HepG2 (cell line): Measurements from ENCODE around the gene MMP19. TPM values are rescaled to one million over a fixed set of nuclear protein-coding genes. Genes with fewer than 3 reads are reported as not detected.

Experiments
- AKNA ChIP-seq: sonication (generic); formaldehyde crosslinking; IDR thresholded peaks from 2 replicates; pipeline ENCODE4 v1.4.0; 2020; ENCODE audit warnings: missing genetic modification reagents, borderline replicate concordance
- ATF5 ChIP-seq: sonication (generic); formaldehyde crosslinking; IDR thresholded peaks from 2 replicates; pipeline ENCODE4 v1.4.0; 2020; ENCODE audit warnings: mild to moderate bottlenecking, low read depth, missing genetic modification reagents
- FOSL1 ChIP-seq: sonication (generic); formaldehyde crosslinking; IDR thresholded peaks from 2 replicates; pipeline ENCODE4 v1.9.0; 2021; ENCODE audit warnings: missing genetic modification reagents, borderline replicate concordance
- GATAD1 ChIP-seq: IDR thresholded peaks from 2 replicates; pipeline ENCODE4 v1.6.1; 2016; ENCODE audit warnings: missing genetic modification reagents, missing compliant biosample characterization
- GLI4 ChIP-seq: sonication (generic); formaldehyde crosslinking; IDR thresholded peaks from 2 replicates; pipeline ENCODE4 v1.5.1; 2020; ENCODE audit warnings: missing genetic modification reagents, mild to moderate bottlenecking, moderate library complexity, borderline replicate concordance
- GRHL1 ChIP-seq: sonication (generic); formaldehyde crosslinking; conservative IDR thresholded peaks from 2 replicates; pipeline ENCODE4 v1.8.0; 2022; ENCODE audit warnings: missing genetic modification reagents
- HNRNPL ChIP-seq: fragments of 200-400 bp; formaldehyde crosslinking; IDR thresholded peaks from 2 replicates; pipeline ENCODE4 v1.6.1; 2017; ENCODE audit warnings: mild to moderate bottlenecking, low read depth, low read length
- IRF2 ChIP-seq: IDR thresholded peaks from 2 replicates; pipeline ENCODE4 v1.6.1; 2018; ENCODE audit warnings: missing genetic modification reagents, missing compliant biosample characterization
- KLF15 ChIP-seq: sonication (generic); formaldehyde crosslinking; IDR thresholded peaks from 2 replicates; pipeline ENCODE4 v1.8.1; 2023; ENCODE audit warnings: borderline replicate concordance, mild to moderate bottlenecking, inconsistent platforms, missing genetic modification reagents, mixed read lengths
- KLF6 ChIP-seq: IDR thresholded peaks from 2 replicates; pipeline ENCODE4 v1.8.0; 2016; ENCODE audit warnings: missing biosample characterization, missing genetic modification reagents
- MIXL1 ChIP-seq: IDR thresholded peaks from 2 replicates; pipeline ENCODE4 v1.6.1; 2016
- MLLT10 ChIP-seq: sonication (generic); formaldehyde crosslinking; IDR thresholded peaks from 2 replicates; pipeline ENCODE4 v1.4.0; 2020; ENCODE audit warnings: missing genetic modification reagents
- NFYC ChIP-seq: IDR thresholded peaks from 2 replicates; pipeline ENCODE4 v1.6.1; 2016; ENCODE audit warnings: missing genetic modification reagents, missing compliant biosample characterization
- SATB2 ChIP-seq: sonication (generic); formaldehyde crosslinking; IDR thresholded peaks from 2 replicates; pipeline ENCODE4 v1.5.0; 2020; ENCODE audit warnings: missing genetic modification reagents
- SIX4 ChIP-seq: sonication (generic); formaldehyde crosslinking; IDR thresholded peaks from 2 replicates; pipeline ENCODE4 v1.4.0; 2020; ENCODE audit warnings: missing genetic modification reagents
- TARDBP ChIP-seq: sonication (generic); formaldehyde crosslinking; IDR thresholded peaks from 2 replicates; pipeline ENCODE4 v1.8.0; 2022; ENCODE audit warnings: mild to moderate bottlenecking, missing genetic modification reagents
- ZFP36 ChIP-seq: fragments of 150-350 bp; IDR thresholded peaks from 2 replicates; pipeline ENCODE4 v1.6.1; 2018; ENCODE audit warnings: borderline replicate concordance, low read length, low read depth; ENCODE audit not compliant: partially characterized antibody
- ZFP90 ChIP-seq: sonication (generic); formaldehyde crosslinking; IDR thresholded peaks from 2 replicates; pipeline ENCODE4 v1.8.0; 2022; ENCODE audit warnings: missing genetic modification reagents, mild to moderate bottlenecking, inconsistent platforms, borderline replicate concordance
- ZNF124 ChIP-seq: sonication (generic); formaldehyde crosslinking; IDR thresholded peaks from 2 replicates; pipeline ENCODE4 v1.4.0; 2020; ENCODE audit warnings: missing genetic modification reagents
- ZNF180 ChIP-seq: sonication (generic); formaldehyde crosslinking; IDR thresholded peaks from 2 replicates; pipeline ENCODE4 v1.4.0; 2020; ENCODE audit warnings: low read depth, missing genetic modification reagents, borderline replicate concordance
- ZNF513 ChIP-seq: sonication (generic); formaldehyde crosslinking; conservative IDR thresholded peaks from 2 replicates; pipeline ENCODE4 v1.5.0; 2020; ENCODE audit warnings: missing genetic modification reagents
- ZNF7 ChIP-seq: IDR thresholded peaks from 2 replicates; pipeline ENCODE4 v1.6.1; 2016; ENCODE audit warnings: missing biosample characterization, missing genetic modification reagents
- ZZZ3 ChIP-seq: sonication (generic); formaldehyde crosslinking; IDR thresholded peaks from 2 replicates; pipeline ENCODE4 v1.4.0; 2020; ENCODE audit warnings: missing genetic modification reagents, mild to moderate bottlenecking, borderline replicate concordance
- polyA plus RNA-seq, 8 experiments: library from polyadenylated mRNA; depleted of rRNA in 3 of 8; stranded (reverse) in 7 of 8; unstranded in 1 of 8; fragments of >200 nt; fragmentation: Illumina TruSeq in 4 of 8; extraction: Trizol in 4 of 8; gene quantifications; 2 replicates each; pipeline versions ENCODE4 v1.2.1 to v1.2.3, GENCODE V29; 2011 to 2016; ENCODE audit warnings: low read depth in 4 of 8, missing spikeins in 1 of 8, mixed read lengths in 1 of 8; ENCODE audit not compliant: insufficient read depth in 1 of 8
- total RNA-seq, 5 experiments: library from RNA; depleted of rRNA; stranded (reverse); fragments of >200 nt; fragmentation: Illumina TruSeq; extraction: Trizol; gene quantifications; 2 replicates each; pipeline ENCODE4 v1.2.3, GENCODE V29; 2016; ENCODE audit warnings: low read depth in 1 of 5

MMP19 gene
- total and polyA plus RNA-seq, 2 of the 13 experiments (the other 11 are each of a cell fraction or from before 2014, with no cell fraction given) = 0.07 to 0.08 TPM

- no peak for TF ChIP-seq ZNF180
- no peak; the same call in 1 of the 2 replicates for TF ChIP-seq ZFP90 (CRISPR knock-in tag)
- no peak for TF ChIP-seq KLF15 (CRISPR knock-in tag)
- no peak for TF ChIP-seq GRHL1
- no peak for TF ChIP-seq MLLT10 (CRISPR knock-in tag)
- TF ChIP-seq ZNF7 = no peak
- TF ChIP-seq TARDBP = no peak
- TF ChIP-seq NFYC = no peak
- TF ChIP-seq SATB2 (CRISPR knock-in tag) = no peak
- TF ChIP-seq SIX4 = no peak
- peak; percentile 64; the same call in 1 of the 2 replicates for TF ChIP-seq HNRNPL
- TF ChIP-seq AKNA = no peak
- no peak for TF ChIP-seq MIXL1
- TF ChIP-seq ZNF513 (CRISPR knock-in tag) = no peak
- no peak for TF ChIP-seq KLF6 (CRISPR knock-in tag)
- no peak for TF ChIP-seq ZZZ3
- TF ChIP-seq ZNF124 = no peak
- no peak for TF ChIP-seq ATF5 (CRISPR knock-in tag)
- no peak for TF ChIP-seq GATAD1 (CRISPR knock-in tag)
- TF ChIP-seq FOSL1 = no peak
- 0 out of 2 replicates have a peak, but pooled peaks have one; percentile 11 for TF ChIP-seq GLI4 (CRISPR knock-in tag)
- no peak for TF ChIP-seq IRF2
- TF ChIP-seq ZFP36 = no peak
These were observed 12.7 kb downstream of the MMP19 start (continued) for GRCh38 chr12:55829967-55830600.
